ENCODE measurements around the gene NPB.

DNA sequence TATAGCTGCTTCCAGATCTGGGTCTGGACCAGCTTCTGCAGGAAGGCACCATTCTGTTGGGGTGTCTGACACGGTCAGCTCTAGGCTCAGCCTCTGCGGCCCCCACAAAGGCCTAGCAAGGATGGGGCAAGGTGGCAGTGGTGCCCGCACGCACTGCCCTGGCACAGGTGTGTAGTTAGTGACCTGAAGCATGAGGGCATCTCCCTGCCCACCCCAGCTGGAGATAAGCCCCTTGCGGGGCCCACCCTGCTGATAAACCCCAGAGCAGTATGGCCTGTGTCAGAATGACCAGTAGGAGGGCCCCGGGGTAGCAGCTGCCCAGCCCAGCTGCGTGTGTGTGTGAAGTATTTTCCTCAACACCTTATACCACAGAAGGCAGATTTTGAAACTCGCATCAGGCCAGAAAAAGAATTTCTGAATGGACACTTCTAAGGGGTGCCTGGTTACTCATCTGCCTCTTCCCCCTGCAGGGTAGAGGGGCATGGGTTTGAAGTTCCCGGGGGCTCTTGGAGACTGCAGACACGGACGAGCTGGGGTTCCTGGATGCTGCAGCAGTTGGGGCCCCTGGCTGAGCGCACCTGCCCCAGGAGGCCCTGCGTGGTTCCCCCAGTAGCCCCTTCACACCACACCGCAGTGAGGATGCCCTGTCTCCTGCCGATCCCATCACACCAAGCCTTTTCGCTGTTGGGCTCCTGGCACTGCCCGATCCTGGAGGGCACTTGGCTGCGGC lies 35.4 kb upstream of the NPB start:
- TF ChIP-seq, protein P1, sequence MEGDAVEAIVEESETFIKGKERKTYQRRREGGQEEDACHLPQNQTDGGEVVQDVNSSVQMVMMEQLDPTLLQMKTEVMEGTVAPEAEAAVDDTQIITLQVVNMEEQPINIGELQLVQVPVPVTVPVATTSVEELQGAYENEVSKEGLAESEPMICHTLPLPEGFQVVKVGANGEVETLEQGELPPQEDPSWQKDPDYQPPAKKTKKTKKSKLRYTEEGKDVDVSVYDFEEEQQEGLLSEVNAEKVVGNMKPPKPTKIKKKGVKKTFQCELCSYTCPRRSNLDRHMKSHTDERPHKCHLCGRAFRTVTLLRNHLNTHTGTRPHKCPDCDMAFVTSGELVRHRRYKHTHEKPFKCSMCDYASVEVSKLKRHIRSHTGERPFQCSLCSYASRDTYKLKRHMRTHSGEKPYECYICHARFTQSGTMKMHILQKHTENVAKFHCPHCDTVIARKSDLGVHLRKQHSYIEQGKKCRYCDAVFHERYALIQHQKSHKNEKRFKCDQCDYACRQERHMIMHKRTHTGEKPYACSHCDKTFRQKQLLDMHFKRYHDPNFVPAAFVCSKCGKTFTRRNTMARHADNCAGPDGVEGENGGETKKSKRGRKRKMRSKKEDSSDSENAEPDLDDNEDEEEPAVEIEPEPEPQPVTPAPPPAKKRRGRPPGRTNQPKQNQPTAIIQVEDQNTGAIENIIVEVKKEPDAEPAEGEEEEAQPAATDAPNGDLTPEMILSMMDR (IDR thresholded peaks at IDR 0.05; ENCODE audit: low read length), result no peak
- no peak for TF ChIP-seq EZH2 (optimal IDR thresholded peaks at IDR 0.05; ENCODE audit: low read depth, low read length)
